Stimulated activated CD4-positive, alpha-beta T cell treated with anti-CD3 and anti-CD28 coated beads, Interleukin-12 subunit alpha, Interleukin-12 subunit beta, amount 100 ng/mL, for 4 hours (primary cell): ENCODE measurements around the gene SPANXA2.
"Not testable (repeated sequence)": the region's sequence is repeated elsewhere in the genome, so short reads cannot be mapped to it uniquely, and the experiment has no call there.

ENCODE experiments used
- DNase-seq: peaks from one replicate; pipeline ENCODE4 v3.0.0-alpha.2; 2020

Gene SPANXA2

GRCh38 chrX:141589408-141589807, at the start of gene SPANXA2:
TSS of gene SPANXA2 (plus strand) at chrX:141589708. CDS start at chrX:141589768, 60 bp downstream.
- not testable (repeated sequence) for DNase-seq

- DNase-seq, result not testable (repeated sequence)
Measured at GRCh38 chrX:141542551-141542950, 47.0 kb upstream of the SPANXA2 start.

GRCh38 chrX:141584638-141585037, 4.9 kb upstream of the SPANXA2 start, which contains the start of gene SPANXA1:
TSS of gene SPANXA1 (minus strand) at chrX:141584738. CDS start at chrX:141584678, 60 bp downstream.
- DNase-seq, result not testable (repeated sequence)

GRCh38 chrX:141609111-141609510, 19.6 kb downstream of the SPANXA2 start:
- DNase-seq, result no peak

- DNase-seq, result no peak
Measured at GRCh38 chrX:141619336-141619735, 29.8 kb downstream of the SPANXA2 start.

GRCh38 chrX:141632124-141632523, 42.6 kb downstream of the SPANXA2 start:
- DNase-seq, result no peak

GRCh38 chrX:141638550-141638949, 49.0 kb downstream of the SPANXA2 start:
- no peak for DNase-seq
